Neural progenitor cell (in vitro differentiated cells): ENCODE results near the gene BMP7. TPM values are rescaled to one million over a fixed set of nuclear protein-coding genes. Genes with fewer than 3 reads are reported as not detected.

Source experiments
- DNase-seq: peaks from one replicate; pipeline ENCODE4 v3.0.0-alpha.2; 2016; ENCODE audit warnings: low spot score
- H2AFZ ChIP-seq: fragments of 200-600 bp; sonication (generic); replicated peaks from 2 replicates; pipeline ENCODE4 v1.6.1; 2016; ENCODE audit warnings: antibody characterized with exemption
- H3F3A ChIP-seq: fragments of 200-600 bp; sonication (generic); 2 replicates; pipeline ENCODE4 v1.6.1; 2016; ENCODE audit warnings: antibody characterized with exemption, low read depth
- H3K27ac ChIP-seq: fragments of 200-600 bp; sonication (generic); 2 replicates; pipeline ENCODE4 v1.5.1; 2016; ENCODE audit warnings: mild to moderate bottlenecking
- H3K27me3 ChIP-seq: fragments of 200-600 bp; sonication (generic); 2 replicates; pipeline ENCODE4 v1.6.1; 2016; ENCODE audit warnings: mild to moderate bottlenecking, moderate library complexity
- H3K36me3 ChIP-seq: fragments of 200-600 bp; sonication (generic); 2 replicates; pipeline ENCODE4 v1.5.1; 2016
- H3K4me1 ChIP-seq: fragments of 200-600 bp; sonication (generic); 2 replicates; pipeline ENCODE4 v1.6.1; 2016; ENCODE audit warnings: mixed run types
- H3K4me2 ChIP-seq: fragments of 200-600 bp; sonication (generic); 2 replicates; pipeline ENCODE4 v1.6.1; 2016
- H3K4me3 ChIP-seq: fragments of 200-600 bp; sonication (generic); 2 replicates; pipeline ENCODE4 v1.5.1; 2016
- H3K79me2 ChIP-seq: fragments of 200-600 bp; sonication (generic); 2 replicates; pipeline ENCODE4 v1.6.1; 2016; ENCODE audit warnings: low read depth
- H3K9ac ChIP-seq: fragments of 200-600 bp; sonication (generic); 2 replicates; pipeline ENCODE4 v1.6.1; 2016
- H3K9me3 ChIP-seq: fragments of 200-600 bp; sonication (generic); 2 replicates; pipeline ENCODE4 v1.5.1; 2016; ENCODE audit warnings: low read depth
- H4K20me1 ChIP-seq: fragments of 200-600 bp; sonication (generic); 2 replicates; pipeline ENCODE4 v1.6.1; 2016; ENCODE audit warnings: low read depth
- H3K27ac Mint-ChIP-seq: 3 replicates; pipeline ENCODE4 v1.8.0; 2021; ENCODE audit warnings: mixed read lengths
- H3K27me3 Mint-ChIP-seq: 2 replicates; pipeline ENCODE4 v1.8.0; 2022; ENCODE audit warnings: low read depth, mild to moderate bottlenecking, inconsistent platforms, moderate library complexity, mixed read lengths; ENCODE audit not compliant: insufficient read depth
- H3K36me3 Mint-ChIP-seq: 3 replicates; pipeline ENCODE4 v1.8.0; 2021; ENCODE audit warnings: mixed read lengths
- H3K4me1 Mint-ChIP-seq: 3 replicates; pipeline ENCODE4 v1.8.0; 2021; ENCODE audit warnings: mixed read lengths
- H3K4me3 Mint-ChIP-seq: 3 replicates; pipeline ENCODE4 v1.8.0; 2021; ENCODE audit warnings: mild to moderate bottlenecking, moderate library complexity, mixed read lengths
- H3K9me3 Mint-ChIP-seq: 3 replicates; pipeline ENCODE4 v1.8.0; 2020; ENCODE audit warnings: mixed read lengths
- CTCF ChIP-seq: fragments of 200-600 bp; sonication (generic); IDR thresholded peaks from 2 replicates; pipeline ENCODE4 v1.5.1; 2017; ENCODE audit warnings: antibody characterized with exemption, mild to moderate bottlenecking
- EZH2 ChIP-seq: fragments of 200-600 bp; sonication (generic); IDR thresholded peaks from 2 replicates; pipeline ENCODE4 v1.6.1; 2017; ENCODE audit warnings: antibody characterized with exemption, mild to moderate bottlenecking, moderate library complexity
- EZH2phosphoT487 ChIP-seq: fragments of 200-600 bp; sonication (generic); IDR thresholded peaks from 2 replicates; pipeline ENCODE4 v1.6.1; 2017; ENCODE audit warnings: antibody characterized with exemption
- total RNA-seq: library from RNA; depleted of rRNA; stranded (reverse); fragments of >200 nt; gene quantifications from 2 replicates; pipeline ENCODE4 v1.2.3, GENCODE V29; 2015; ENCODE audit warnings: low replicate concordance

The BMP7 gene
- total RNA-seq, 1 donor from 2014 or later = 11.2 TPM

DNA sequence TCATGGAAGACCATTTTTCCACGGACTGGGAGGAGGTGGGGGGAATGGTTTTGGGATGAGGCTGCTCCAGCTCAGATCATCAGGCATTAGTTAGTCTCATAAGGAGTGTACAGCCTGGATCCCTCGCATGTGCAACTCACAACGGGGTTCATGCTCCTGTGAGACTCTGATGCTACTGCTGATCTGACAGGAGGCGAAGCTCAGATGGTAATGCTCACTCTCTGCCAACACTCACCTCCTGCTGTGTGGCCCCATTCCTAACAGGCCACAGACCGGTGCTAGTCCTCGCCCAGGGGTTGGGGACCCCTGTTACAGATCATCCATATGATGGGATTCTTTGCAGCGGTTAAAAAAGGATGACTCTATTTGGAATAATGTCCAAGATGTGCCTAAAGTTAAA is 27.6 kb upstream of the BMP7 start:
- peaks cover 14% of the 10 kb centered on the region for H3F3A ChIP-seq
- no peaks in the 10 kb centered on the region for H3K27me3 ChIP-seq
- Mint-ChIP-seq H3K4me1 (peaks cover 64% of the 10 kb centered on the region), H3K27ac (peak overlapping the region; percentile 98), H3K36me3 (no peaks in the 10 kb centered on the region), H3K4me3 (peak overlapping the region; percentile 5), H3K9me3 (no peaks in the 10 kb centered on the region), H3K27me3 (peaks cover 6% of the 10 kb centered on the region)
- no peaks in the 10 kb centered on the region for H4K20me1 ChIP-seq
- DNase-seq = no peak
- no peak overlapping the region for H3K27ac ChIP-seq
- no peaks in the 10 kb centered on the region for H3K36me3 ChIP-seq
- peak overlapping the region; percentile 25 for H3K4me2 ChIP-seq
- TF ChIP-seq EZH2 (no peak), EZH2phosphoT487 (no peak), CTCF (no peak)
- no peak overlapping the region for H2AFZ ChIP-seq
- H3K9me3 ChIP-seq = no peaks in the 10 kb centered on the region
- no peaks in the 10 kb centered on the region for H3K79me2 ChIP-seq
- H3K4me3 ChIP-seq = no peak overlapping the region
- H3K4me1 ChIP-seq = peaks cover 40% of the 10 kb centered on the region
- no peak overlapping the region for H3K9ac ChIP-seq

GRCh38 chr20:57292611-57293010 is 26.2 kb upstream of the BMP7 start:
- H3K79me2 ChIP-seq = no peaks in the 10 kb centered on the region
- TF ChIP-seq CTCF = no peak
- no peak for TF ChIP-seq EZH2phosphoT487
- no peak for TF ChIP-seq EZH2
- no peaks in the 10 kb centered on the region for H3K9me3 ChIP-seq
- H3K9ac ChIP-seq = no peak overlapping the region
- H3K27me3 ChIP-seq = no peaks in the 10 kb centered on the region
- no peak overlapping the region for H3K4me2 ChIP-seq
- no peak for DNase-seq
- Mint-ChIP-seq H3K4me3 (no peak overlapping the region), H3K9me3 (no peaks in the 10 kb centered on the region), H3K27me3 (peaks cover 6% of the 10 kb centered on the region), H3K36me3 (no peaks in the 10 kb centered on the region), H3K4me1 (peaks cover 78% of the 10 kb centered on the region), H3K27ac (peak overlapping the region; percentile 63)
- no peaks in the 10 kb centered on the region for H3K36me3 ChIP-seq
- H3K4me3 ChIP-seq = no peak overlapping the region
- H2AFZ ChIP-seq = no peak overlapping the region
- no peaks in the 10 kb centered on the region for H4K20me1 ChIP-seq
- peaks cover 28% of the 10 kb centered on the region for H3F3A ChIP-seq
- H3K27ac ChIP-seq = no peak overlapping the region
- H3K4me1 ChIP-seq = peaks cover 54% of the 10 kb centered on the region

DNA sequence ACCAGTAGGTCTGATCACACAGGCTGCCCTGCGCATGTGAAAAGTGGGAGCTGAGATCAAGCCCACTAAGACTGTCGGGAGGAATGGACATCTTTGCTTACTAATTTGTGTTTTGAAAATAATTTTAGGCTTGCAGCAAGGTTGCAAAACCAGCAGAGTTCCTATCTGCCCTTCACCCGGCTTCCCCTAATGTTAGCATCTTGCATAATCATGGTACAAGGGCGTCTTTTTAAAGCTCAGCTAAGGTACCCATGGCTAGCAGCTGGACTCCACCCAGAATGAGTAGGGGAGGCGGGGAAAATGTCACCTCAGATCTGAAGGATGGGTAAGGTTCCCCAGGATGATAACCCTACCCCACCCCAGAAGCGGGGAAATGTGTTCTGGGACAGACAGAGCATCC is 25.3 kb upstream of the BMP7 start:
- Histone ChIP-seq H3K27me3 (no peaks in the 10 kb centered on the region), H3K9ac (no peak overlapping the region), H3K79me2 (no peaks in the 10 kb centered on the region), H3K4me3 (no peak overlapping the region), H2AFZ (no peak overlapping the region), H3K4me1 (peaks cover 63% of the 10 kb centered on the region), H4K20me1 (no peaks in the 10 kb centered on the region), H3K4me2 (no peak overlapping the region), H3K9me3 (no peaks in the 10 kb centered on the region), H3F3A (peaks cover 37% of the 10 kb centered on the region), H3K27ac (no peak overlapping the region), H3K36me3 (no peaks in the 10 kb centered on the region)
- peaks cover 87% of the 10 kb centered on the region for H3K4me1 Mint-ChIP-seq
- no peaks in the 10 kb centered on the region for H3K36me3 Mint-ChIP-seq
- H3K27ac Mint-ChIP-seq = peak overlapping the region; percentile 95
- TF ChIP-seq EZH2 = no peak
- no peak for TF ChIP-seq EZH2phosphoT487
- H3K9me3 Mint-ChIP-seq = no peaks in the 10 kb centered on the region
- H3K4me3 Mint-ChIP-seq = no peak overlapping the region
- DNase-seq = no peak
- H3K27me3 Mint-ChIP-seq = peaks cover 8% of the 10 kb centered on the region

- Histone ChIP-seq H4K20me1 (no peaks in the 10 kb centered on the region), H3K9ac (no peak overlapping the region), H3F3A (peaks cover 39% of the 10 kb centered on the region), H2AFZ (no peak overlapping the region), H3K9me3 (no peaks in the 10 kb centered on the region), H3K4me1 (peaks cover 69% of the 10 kb centered on the region), H3K4me2 (no peak overlapping the region), H3K4me3 (no peak overlapping the region), H3K27ac (no peak overlapping the region), H3K36me3 (no peaks in the 10 kb centered on the region), H3K79me2 (no peaks in the 10 kb centered on the region), H3K27me3 (no peaks in the 10 kb centered on the region)
- peak overlapping the region; percentile 66 for H3K4me3 Mint-ChIP-seq
- H3K4me1 Mint-ChIP-seq = peaks cover 93% of the 10 kb centered on the region
- no peaks in the 10 kb centered on the region for H3K9me3 Mint-ChIP-seq
- DNase-seq = no peak
- H3K27ac Mint-ChIP-seq = peak overlapping the region; percentile 95
- no peak for TF ChIP-seq EZH2phosphoT487
- TF ChIP-seq CTCF = peak; percentile 9
- TF ChIP-seq EZH2 = no peak
- no peaks in the 10 kb centered on the region for H3K36me3 Mint-ChIP-seq
- H3K27me3 Mint-ChIP-seq = peaks cover 12% of the 10 kb centered on the region
These were observed 24.6 kb upstream of the BMP7 start for GRCh38 chr20:57291003-57291402.
